ENCODE measurements around the gene CPNE2.
"Not testable (repeated sequence)": the region's sequence is repeated elsewhere in the genome, so short reads cannot be mapped to it uniquely, and the experiment has no call there.

Gene CPNE2

DNA sequence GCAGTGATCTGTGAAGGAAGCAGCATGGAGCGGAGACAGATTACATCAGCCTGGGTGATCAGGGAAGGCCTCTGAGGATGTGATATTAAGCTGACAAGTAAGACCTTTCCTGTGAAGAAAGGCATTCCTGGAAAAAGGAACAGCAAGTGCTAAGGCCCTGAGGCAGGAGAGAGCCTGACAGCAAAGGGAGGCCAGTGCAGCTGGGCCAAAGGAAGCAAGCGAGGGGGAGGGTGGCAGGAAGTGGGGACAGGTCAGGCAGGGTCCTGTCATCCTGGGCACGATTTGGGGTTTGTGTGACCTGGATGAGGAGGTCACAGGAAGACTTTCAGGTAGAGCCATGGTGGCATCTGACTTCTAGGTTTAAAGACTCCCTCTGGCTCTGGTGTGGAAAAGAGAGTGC lies 12.3 kb downstream of the CPNE2 start:
- Histone ChIP-seq H3K9me3 (replicated peaks; ENCODE audit: low read length) (no peaks in the 10 kb centered on the region), H3K4me1 (ENCODE audit: control insufficient read depth, insufficient read depth, low read length) (peaks cover 12% of the 10 kb centered on the region), H3K9ac (ENCODE audit: low read depth, low read length) (no peak overlapping the region), H3K4me3 (ENCODE audit: low read length) (no peak overlapping the region), H3K27me3 (ENCODE audit: control insufficient read depth, insufficient read depth, low read length) (no peaks in the 10 kb centered on the region), H3K36me3 (ENCODE audit: insufficient read depth, low read length) (no peaks in the 10 kb centered on the region), H3K4me2 (ENCODE audit: low read length) (no peak overlapping the region)

DNA sequence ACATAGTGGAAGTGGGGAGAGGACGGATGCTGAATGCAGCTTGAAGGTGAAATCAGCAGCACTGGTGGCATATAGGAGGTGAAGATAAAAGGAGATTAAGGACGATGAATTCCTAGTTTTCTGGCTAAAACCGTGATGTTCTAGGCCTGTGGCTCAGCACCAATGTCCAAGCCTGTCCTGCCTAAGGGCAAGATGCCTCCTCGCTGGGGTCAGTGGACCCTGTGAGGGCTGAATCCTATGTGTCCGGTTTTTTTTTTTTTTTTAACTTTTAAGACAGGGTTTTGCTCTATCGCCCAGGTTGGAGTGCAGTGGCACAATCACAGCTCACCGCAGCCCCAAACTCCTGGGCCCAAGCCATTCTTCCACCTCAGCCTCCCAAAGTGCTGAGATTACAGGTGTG lies 12.8 kb downstream of the CPNE2 start:
- Histone ChIP-seq H3K4me2 (ENCODE audit: low read length) (no peak overlapping the region), H3K27me3 (ENCODE audit: control insufficient read depth, insufficient read depth, low read length) (no peaks in the 10 kb centered on the region), H3K9ac (ENCODE audit: low read depth, low read length) (no peak overlapping the region), H3K36me3 (ENCODE audit: insufficient read depth, low read length) (no peaks in the 10 kb centered on the region), H3K4me1 (ENCODE audit: control insufficient read depth, insufficient read depth, low read length) (peaks cover 7% of the 10 kb centered on the region), H3K9me3 (replicated peaks; ENCODE audit: low read length) (no peaks in the 10 kb centered on the region), H3K4me3 (ENCODE audit: low read length) (no peak overlapping the region)

- H3K4me1 ChIP-seq (ENCODE audit: control insufficient read depth, insufficient read depth, low read length): peaks cover 3% of the 10 kb centered on the region
- H3K36me3 ChIP-seq (ENCODE audit: insufficient read depth, low read length): no peaks in the 10 kb centered on the region
- H3K27me3 ChIP-seq (ENCODE audit: control insufficient read depth, insufficient read depth, low read length): no peaks in the 10 kb centered on the region
- H3K4me2 ChIP-seq (ENCODE audit: low read length): no peak overlapping the region
- no peaks in the 10 kb centered on the region for H3K9me3 ChIP-seq (replicated peaks; ENCODE audit: low read length)
- no peak overlapping the region for H3K4me3 ChIP-seq (ENCODE audit: low read length)
- no peak overlapping the region for H3K9ac ChIP-seq (ENCODE audit: low read depth, low read length)
These were observed 14.4 kb downstream of the CPNE2 start for GRCh38 chr16:57106767-57107166.

- H3K4me2 ChIP-seq (ENCODE audit: low read length): no peak overlapping the region
These were observed 15.0 kb downstream of the CPNE2 start for GRCh38 chr16:57107321-57107922.

GRCh38 chr16:57108432-57108831 lies 16.0 kb downstream of the CPNE2 start:
- Histone ChIP-seq H3K9me3 (replicated peaks; ENCODE audit: low read length) (no peaks in the 10 kb centered on the region), H3K4me1 (ENCODE audit: control insufficient read depth, insufficient read depth, low read length) (peaks cover 15% of the 10 kb centered on the region), H3K4me3 (ENCODE audit: low read length) (no peak overlapping the region), H3K9ac (ENCODE audit: low read depth, low read length) (no peak overlapping the region), H3K27me3 (ENCODE audit: control insufficient read depth, insufficient read depth, low read length) (no peaks in the 10 kb centered on the region), H3K36me3 (ENCODE audit: insufficient read depth, low read length) (no peaks in the 10 kb centered on the region), H3K4me2 (ENCODE audit: low read length) (no peak overlapping the region)

More at GRCh38 chr16:57107321-57107922, 15.0 kb downstream of the CPNE2 start:
- Histone ChIP-seq H3K27me3 (ENCODE audit: control insufficient read depth, insufficient read depth, low read length) (no peaks in the 10 kb centered on the region), H3K9me3 (replicated peaks; ENCODE audit: low read length) (no peaks in the 10 kb centered on the region), H3K4me1 (ENCODE audit: control insufficient read depth, insufficient read depth, low read length) (peaks cover 5% of the 10 kb centered on the region), H3K4me3 (ENCODE audit: low read length) (no peak overlapping the region), H3K36me3 (ENCODE audit: insufficient read depth, low read length) (no peaks in the 10 kb centered on the region), H3K9ac (ENCODE audit: low read depth, low read length) (no peak overlapping the region)

DNA sequence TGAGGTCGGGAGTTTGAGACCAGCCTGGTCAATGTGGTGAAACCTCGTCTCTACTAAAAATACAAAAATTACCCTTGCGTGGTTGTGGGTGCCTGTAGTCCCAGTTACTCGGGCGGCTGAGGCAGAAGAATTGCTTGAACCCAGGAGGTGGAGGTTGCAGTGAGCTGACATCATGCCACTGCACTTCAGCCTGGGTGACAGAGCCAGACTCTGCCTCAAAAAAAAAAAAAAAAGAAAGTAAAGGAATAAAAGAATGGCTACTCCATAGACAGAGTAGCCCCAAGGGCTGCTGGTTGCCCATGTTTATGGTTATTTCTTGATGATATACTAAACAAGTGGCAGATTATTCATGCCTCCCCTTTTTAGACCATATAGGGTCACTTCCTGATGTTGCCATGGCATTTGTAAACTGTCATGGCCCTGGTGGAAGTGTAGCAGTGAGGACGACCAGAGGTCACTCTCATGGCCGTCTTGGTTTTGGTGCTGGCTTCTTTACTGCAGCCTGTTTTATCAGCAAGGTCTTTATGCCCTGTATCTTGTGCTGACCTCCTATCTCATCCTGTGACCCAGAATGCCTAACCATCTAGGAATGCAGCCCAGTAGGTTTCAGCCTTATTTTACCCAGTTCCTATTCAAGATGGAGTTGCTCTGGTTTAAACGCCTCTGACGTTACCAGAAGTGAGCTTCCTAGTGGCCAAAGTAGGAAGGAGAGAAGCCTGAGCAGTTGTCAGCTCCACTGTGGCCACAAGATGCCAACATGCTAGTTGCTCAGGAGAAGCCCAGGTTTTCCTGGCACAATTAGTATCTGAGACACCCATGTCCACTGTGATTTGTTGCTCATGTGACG lies 17.1 kb downstream of the CPNE2 start:
- H3K9me3 ChIP-seq (replicated peaks; ENCODE audit: low read length); H3K36me3 ChIP-seq (ENCODE audit: insufficient read depth, low read length); H3K9ac ChIP-seq (ENCODE audit: low read depth, low read length); H3K4me2 ChIP-seq (ENCODE audit: low read length); H3K4me3 ChIP-seq (ENCODE audit: low read length); H3K27me3 ChIP-seq (ENCODE audit: control insufficient read depth, insufficient read depth, low read length): not testable (repeated sequence)
- H3K4me1 ChIP-seq (ENCODE audit: control insufficient read depth, insufficient read depth, low read length): peaks cover 15% of the 10 kb centered on the region

GRCh38 chr16:57110937-57111336 lies 18.6 kb downstream of the CPNE2 start:
- Histone ChIP-seq H3K9me3 (replicated peaks; ENCODE audit: low read length) (no peaks in the 10 kb centered on the region), H3K4me3 (ENCODE audit: low read length) (no peak overlapping the region), H3K36me3 (ENCODE audit: insufficient read depth, low read length) (no peaks in the 10 kb centered on the region), H3K9ac (ENCODE audit: low read depth, low read length) (no peak overlapping the region), H3K4me1 (ENCODE audit: control insufficient read depth, insufficient read depth, low read length) (peaks cover 15% of the 10 kb centered on the region), H3K4me2 (ENCODE audit: low read length) (no peak overlapping the region), H3K27me3 (ENCODE audit: control insufficient read depth, insufficient read depth, low read length) (no peaks in the 10 kb centered on the region)

- Histone ChIP-seq H3K36me3 (ENCODE audit: insufficient read depth, low read length) (no peaks in the 10 kb centered on the region), H3K4me3 (ENCODE audit: low read length) (no peak overlapping the region), H3K4me1 (ENCODE audit: control insufficient read depth, insufficient read depth, low read length) (peaks cover 15% of the 10 kb centered on the region), H3K9me3 (replicated peaks; ENCODE audit: low read length) (no peaks in the 10 kb centered on the region), H3K4me2 (ENCODE audit: low read length) (no peak overlapping the region), H3K27me3 (ENCODE audit: control insufficient read depth, insufficient read depth, low read length) (no peaks in the 10 kb centered on the region), H3K9ac (ENCODE audit: low read depth, low read length) (no peak overlapping the region)
These were observed 19.0 kb downstream of the CPNE2 start for GRCh38 chr16:57111420-57111819.

DNA sequence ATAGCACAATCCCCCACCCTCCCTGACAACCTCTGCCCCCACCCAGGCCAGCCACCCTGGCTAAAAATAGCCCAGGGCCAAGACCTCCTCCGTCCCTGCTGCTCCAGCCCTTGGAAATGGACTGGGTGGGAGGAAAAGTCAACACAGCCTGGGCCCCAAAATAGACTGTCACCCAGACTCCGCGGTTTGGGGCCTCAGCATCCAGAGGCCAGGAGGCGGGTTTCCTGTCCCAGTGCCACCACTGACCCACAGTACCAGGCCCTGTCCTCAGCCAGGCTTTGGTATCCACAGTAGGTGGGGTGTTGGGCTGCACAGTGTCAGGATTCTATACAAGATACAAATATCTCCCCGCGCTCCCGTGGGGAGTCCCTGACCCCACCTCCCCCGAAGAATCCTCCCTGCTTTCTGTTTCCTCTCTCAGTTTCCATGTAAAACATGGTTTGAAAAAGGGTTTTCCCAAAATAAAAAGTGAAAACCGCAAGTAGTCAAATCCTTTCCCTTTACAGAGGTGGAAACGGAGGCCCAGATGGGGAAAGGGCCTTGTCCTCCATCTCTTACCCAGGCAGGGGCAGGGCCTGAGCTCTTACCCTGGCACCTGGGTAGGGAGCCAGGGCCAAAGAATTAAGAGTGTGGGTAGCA lies 20.1 kb downstream of the CPNE2 start:
- H3K4me1 ChIP-seq (ENCODE audit: control insufficient read depth, insufficient read depth, low read length): peaks cover 12% of the 10 kb centered on the region
- no peaks in the 10 kb centered on the region for H3K9me3 ChIP-seq (replicated peaks; ENCODE audit: low read length)
- no peak overlapping the region for H3K4me3 ChIP-seq (ENCODE audit: low read length)
- no peak overlapping the region for H3K9ac ChIP-seq (ENCODE audit: low read depth, low read length)
- H3K36me3 ChIP-seq (ENCODE audit: insufficient read depth, low read length): no peaks in the 10 kb centered on the region
- no peaks in the 10 kb centered on the region for H3K27me3 ChIP-seq (ENCODE audit: control insufficient read depth, insufficient read depth, low read length)
- H3K4me2 ChIP-seq (ENCODE audit: low read length): no peak overlapping the region

- Histone ChIP-seq H3K36me3 (ENCODE audit: insufficient read depth, low read length) (no peaks in the 10 kb centered on the region), H3K4me1 (ENCODE audit: control insufficient read depth, insufficient read depth, low read length) (peaks cover 12% of the 10 kb centered on the region), H3K9me3 (replicated peaks; ENCODE audit: low read length) (no peaks in the 10 kb centered on the region), H3K4me2 (ENCODE audit: low read length) (no peak overlapping the region), H3K4me3 (ENCODE audit: low read length) (no peak overlapping the region), H3K27me3 (ENCODE audit: control insufficient read depth, insufficient read depth, low read length) (no peaks in the 10 kb centered on the region), H3K9ac (ENCODE audit: low read depth, low read length) (no peak overlapping the region)
These were observed 20.7 kb downstream of the CPNE2 start for GRCh38 chr16:57113042-57113453.

- no peaks in the 10 kb centered on the region for H3K27me3 ChIP-seq (ENCODE audit: control insufficient read depth, insufficient read depth, low read length)
- H3K4me2 ChIP-seq (ENCODE audit: low read length): no peak overlapping the region
- no peaks in the 10 kb centered on the region for H3K36me3 ChIP-seq (ENCODE audit: insufficient read depth, low read length)
- no peak overlapping the region for H3K9ac ChIP-seq (ENCODE audit: low read depth, low read length)
- H3K4me1 ChIP-seq (ENCODE audit: control insufficient read depth, insufficient read depth, low read length): peaks cover 12% of the 10 kb centered on the region
- H3K4me3 ChIP-seq (ENCODE audit: low read length): no peak overlapping the region
- no peaks in the 10 kb centered on the region for H3K9me3 ChIP-seq (replicated peaks; ENCODE audit: low read length)
These were observed 21.3 kb downstream of the CPNE2 start for GRCh38 chr16:57113664-57114063.

Measured in skeletal muscle satellite cell (primary cell).